Measurements from ENCODE around the gene SLCO4A1. TPM values are rescaled to one million over a fixed set of nuclear protein-coding genes. Genes with fewer than 3 reads are reported as not detected.

SLCO4A1 gene
- total and polyA plus RNA-seq, 9 of the 15 experiments (the other 6 are each of a cell fraction or from before 2014, with no cell fraction given): 1.6 to 21.9 (median 12.8) TPM

- H2AFZ ChIP-seq (ENCODE audit: low read depth, low read length): no peak overlapping the region
- 69% methylated on average over 8 of the region's 12 CpGs for whole genome bisulfite sequencing (ENCODE audit: insufficient coverage, low coverage, missing lambda C conversion rate)
- POLR2A ChIA-PET: interaction anchor here (1.3 kb wide), 1 partner anchor 8 kb away, joined by 5 read pairs; no protein-coding TSS in a partner anchor
- H3K9me3 ChIP-seq (replicated peaks; ENCODE audit: control insufficient read depth, insufficient read depth, low read depth, low read length): no peaks in the 10 kb centered on the region; the same call in 1 of the 2 replicates
- peaks cover 54% of the 10 kb centered on the region for H3K79me2 ChIP-seq (ENCODE audit: control insufficient read depth, insufficient read depth, low read length)
- H3K27me3 ChIP-seq (ENCODE audit: control insufficient read depth in 2 of 2, insufficient read depth in 2 of 2, low read length in 2 of 2): no peaks in the 10 kb centered on the region; a peak in 1 of 5 replicates
- DNase-seq (ENCODE audit: extremely low read depth in 1 of 4, low spot score in 3 of 4) (no peak), FAIRE-seq (no peak), ATAC-seq (no peak)
- in situ Hi-C loops (cut with MboI): no loop called here
- TF ChIP-seq CAMTA2 (CRISPR knock-in tag; conservative IDR thresholded peaks at IDR 0.05) (no peak), FOXP4 (CRISPR knock-in tag; IDR thresholded peaks at IDR 0.05; ENCODE audit: borderline replicate concordance) (no peak), RREB1 (CRISPR knock-in tag; IDR thresholded peaks at IDR 0.05) (no peak)
- no peak overlapping the region for H3K4me2 ChIP-seq (ENCODE audit: insufficient read depth, low read length)
- H3K4me1 ChIP-seq (replicated peaks in 1 of 2; ENCODE audit: control insufficient read depth in 2 of 2, insufficient read depth in 2 of 2, low read length in 2 of 2): peaks cover 10 to 83% of the 10 kb centered on the region in 2 experiments
- no peak overlapping the region for H3K27ac ChIP-seq (ENCODE audit: extremely low read depth, low read depth, low read length)
- peaks cover 26% of the 10 kb centered on the region for H4K20me1 ChIP-seq (replicated peaks; ENCODE audit: control insufficient read depth, insufficient read depth, low read length)
- H3K36me3 ChIP-seq (ENCODE audit: control insufficient read depth, insufficient read depth, low read length): peaks cover 40% of the 10 kb centered on the region; the same call in 2 of the 3 replicates
- intact Hi-C loops (cut with micrococcal nuclease): no loop called here
- H3K9me1 ChIP-seq (ENCODE audit: control insufficient read depth, insufficient read depth, low read length): peaks cover 7% of the 10 kb centered on the region
- no peak overlapping the region for H3K4me3 ChIP-seq
- BruUV-seq (replicated peaks): TSS peak; percentile 35
- peak overlapping the region in 1 of 2 experiments; percentile 53; a peak in 2 of 4 replicates for H3K9ac ChIP-seq (ENCODE audit: insufficient read depth in 1 of 2, low read depth in 2 of 2, low read length in 2 of 2)
- CTCF ChIA-PET (ENCODE audit: low intra/inter-chr PET ratio): no interaction called here
Observed at GRCh38 chr20:62644802-62645496, 2.6 kb downstream of the SLCO4A1 start.

All from K562 (cell line).